Measurements from ENCODE around the gene KLK8. TPM values are rescaled to one million over a fixed set of nuclear protein-coding genes. Genes with fewer than 3 reads are reported as not detected.

KLK8 gene
- total RNA-seq, 1 experiment from 2014 or later: 128 TPM

DNA sequence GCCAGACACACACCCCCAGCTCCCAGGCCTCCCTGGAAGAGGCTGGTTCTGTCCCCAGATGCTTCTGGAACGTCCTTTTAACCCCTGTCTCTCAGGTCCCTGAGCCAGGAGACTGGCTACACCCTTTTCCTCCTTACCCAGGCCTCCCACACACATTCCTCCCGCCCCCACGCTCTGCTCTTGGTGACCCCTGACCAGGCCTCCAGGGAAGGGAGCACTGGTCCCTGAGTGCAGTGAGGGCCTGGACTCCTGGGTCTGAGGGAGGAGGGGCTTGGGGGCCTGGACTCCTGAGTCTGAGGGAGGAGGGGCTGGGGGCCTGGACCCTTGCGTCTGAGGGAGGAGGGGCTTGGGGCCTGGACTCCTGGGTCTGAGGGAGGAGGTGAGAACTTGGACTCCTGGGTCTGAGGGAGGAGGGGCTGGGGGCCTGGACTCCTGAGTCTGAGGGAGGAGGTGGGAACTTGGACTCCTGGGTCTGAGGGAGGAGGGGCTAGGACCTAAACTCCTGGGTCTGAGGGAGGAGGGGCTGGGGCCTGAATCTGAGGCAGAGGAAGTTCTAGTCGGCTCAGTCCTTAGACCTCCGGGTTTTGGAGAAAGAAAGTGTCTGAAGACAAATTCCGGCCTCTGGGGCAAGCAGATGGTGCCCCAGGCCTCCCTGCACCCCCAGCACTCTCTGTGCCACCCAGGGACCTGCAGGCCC lies 32.5 kb downstream of the KLK8 start:
- intact Hi-C loops (cut with micrococcal nuclease; ENCODE audit: unreplicated experiment): loop anchor here (1.0 to 2.0 kb wide), 6 partner anchors 16 to 128 kb away; partner anchors contain the start of genes KLK5 and KLK8
- Histone ChIP-seq H3K4me1 (replicated peaks; ENCODE audit: insufficient read depth) (peaks cover 74% of the 10 kb centered on the region), H3K4me3 (peak overlapping the region; percentile 76), H3K27me3 (ENCODE audit: insufficient read depth, low read depth) (no peaks in the 10 kb centered on the region), H3K36me3 (ENCODE audit: low read depth) (peaks cover 23% of the 10 kb centered on the region), H3K9me3 (ENCODE audit: insufficient read depth, low read depth) (no peaks in the 10 kb centered on the region), H4K20me1 (ENCODE audit: insufficient read depth) (no peaks in the 10 kb centered on the region; the same call in 1 of the 2 replicates), H3K27ac (peak overlapping the region; percentile 92), H3F3A (ENCODE audit: insufficient read depth, low read depth) (peaks cover 63% of the 10 kb centered on the region), H3K9me2 (ENCODE audit: insufficient read depth) (no peaks in the 10 kb centered on the region), H3K79me2 (ENCODE audit: low read depth) (peaks cover 58% of the 10 kb centered on the region), H2AFZ (peak overlapping the region; percentile 37; the same call in 1 of the 2 replicates), H3K4me2 (peak overlapping the region; percentile 89)
- peak; percentile 78 to 80 for DNase-seq
- ChIA-PET CTCF (interaction anchor here (0.6 kb wide), 1 partner anchor 14 kb away, joined by 5 read pairs; no protein-coding TSS in a partner anchor), POLR2A (ENCODE audit: unreplicated experiment) (interaction anchor here (0.5 to 2.2 kb wide), 6 partner anchors 14 to 48 kb away, joined by 3 to 22 read pairs (median 8); partner anchors contain the start of gene KLK8)
- no peak for TF ChIP-seq EZH2 (IDR thresholded peaks at IDR 0.05; ENCODE audit: low read depth)
- TF ChIP-seq, protein P1, sequence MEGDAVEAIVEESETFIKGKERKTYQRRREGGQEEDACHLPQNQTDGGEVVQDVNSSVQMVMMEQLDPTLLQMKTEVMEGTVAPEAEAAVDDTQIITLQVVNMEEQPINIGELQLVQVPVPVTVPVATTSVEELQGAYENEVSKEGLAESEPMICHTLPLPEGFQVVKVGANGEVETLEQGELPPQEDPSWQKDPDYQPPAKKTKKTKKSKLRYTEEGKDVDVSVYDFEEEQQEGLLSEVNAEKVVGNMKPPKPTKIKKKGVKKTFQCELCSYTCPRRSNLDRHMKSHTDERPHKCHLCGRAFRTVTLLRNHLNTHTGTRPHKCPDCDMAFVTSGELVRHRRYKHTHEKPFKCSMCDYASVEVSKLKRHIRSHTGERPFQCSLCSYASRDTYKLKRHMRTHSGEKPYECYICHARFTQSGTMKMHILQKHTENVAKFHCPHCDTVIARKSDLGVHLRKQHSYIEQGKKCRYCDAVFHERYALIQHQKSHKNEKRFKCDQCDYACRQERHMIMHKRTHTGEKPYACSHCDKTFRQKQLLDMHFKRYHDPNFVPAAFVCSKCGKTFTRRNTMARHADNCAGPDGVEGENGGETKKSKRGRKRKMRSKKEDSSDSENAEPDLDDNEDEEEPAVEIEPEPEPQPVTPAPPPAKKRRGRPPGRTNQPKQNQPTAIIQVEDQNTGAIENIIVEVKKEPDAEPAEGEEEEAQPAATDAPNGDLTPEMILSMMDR (conservative IDR thresholded peaks at IDR 0.05): no peak
- BruUV-seq (replicated peaks): no TSS peak

GRCh38 chr19:50967929-50968715 lies 33.3 kb downstream of the KLK8 start:
- TF ChIP-seq, protein P1 (conservative IDR thresholded peaks at IDR 0.05): peak; percentile 52; the same call in 1 of the 2 replicates
- no peak for TF ChIP-seq EZH2 (IDR thresholded peaks at IDR 0.05; ENCODE audit: low read depth)
- POLR2A ChIA-PET (ENCODE audit: unreplicated experiment): interaction anchor here (0.5 to 2.2 kb wide), 7 partner anchors 15 to 44 kb away, joined by 3 to 34 read pairs (median 12); partner anchors contain the start of gene KLK8
- H3K4me2 ChIP-seq: peak overlapping the region; percentile 89
- BruUV-seq (replicated peaks): TSS peak; percentile 9
- peak overlapping the region; percentile 37 for H2AFZ ChIP-seq
- no peaks in the 10 kb centered on the region for H3K9me2 ChIP-seq (ENCODE audit: insufficient read depth)
- intact Hi-C loops (cut with micrococcal nuclease; ENCODE audit: unreplicated experiment): loop anchor here (1.0 to 2.0 kb wide), 2 partner anchors 15 to 129 kb away; partner anchors contain the start of gene KLK5
- H3K4me1 ChIP-seq (replicated peaks; ENCODE audit: insufficient read depth): peaks cover 67% of the 10 kb centered on the region
- H3K27me3 ChIP-seq (ENCODE audit: insufficient read depth, low read depth): no peaks in the 10 kb centered on the region
- peak; percentile 47 to 70 for DNase-seq
- H3K79me2 ChIP-seq (ENCODE audit: low read depth): peaks cover 62% of the 10 kb centered on the region
- peaks cover 4% of the 10 kb centered on the region; the same call in 1 of the 2 replicates for H4K20me1 ChIP-seq (ENCODE audit: insufficient read depth)
- peak overlapping the region; percentile 92 for H3K27ac ChIP-seq
- no peaks in the 10 kb centered on the region for H3K9me3 ChIP-seq (ENCODE audit: insufficient read depth, low read depth)
- peaks cover 63% of the 10 kb centered on the region for H3F3A ChIP-seq (ENCODE audit: insufficient read depth, low read depth)
- H3K4me3 ChIP-seq: peak overlapping the region; percentile 76
- peaks cover 30% of the 10 kb centered on the region for H3K36me3 ChIP-seq (ENCODE audit: low read depth)
- CTCF ChIA-PET: interaction anchor here (0.5 to 1.1 kb wide), 3 partner anchors 48 to 240 kb away, joined by 3 read pairs; no protein-coding TSS in a partner anchor

DNA sequence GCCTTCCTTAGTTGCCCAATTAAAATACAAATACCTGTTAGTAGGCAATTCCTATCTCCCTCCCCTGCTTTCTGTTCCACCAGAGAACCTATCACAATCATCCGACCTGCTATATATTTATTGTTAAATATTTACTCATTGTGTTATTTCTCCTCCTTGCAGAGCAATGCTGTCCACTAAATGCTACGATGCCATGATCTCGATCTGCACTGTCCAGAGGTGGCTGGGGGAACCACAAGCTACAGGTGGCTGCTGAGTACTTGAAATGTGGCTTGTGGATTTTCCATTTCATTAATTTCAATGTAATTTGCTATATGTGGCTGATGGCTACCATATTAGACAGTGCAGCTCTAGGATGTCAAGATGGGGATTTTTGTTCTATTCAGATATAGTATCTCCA lies 37.1 kb downstream of the KLK8 start:
- H3K36me3 ChIP-seq (ENCODE audit: low read depth): peaks cover 49% of the 10 kb centered on the region
- H2AFZ ChIP-seq: no peak overlapping the region
- H3K4me1 ChIP-seq (replicated peaks; ENCODE audit: insufficient read depth): peaks cover 31% of the 10 kb centered on the region
- H3K79me2 ChIP-seq (ENCODE audit: low read depth): peaks cover 47% of the 10 kb centered on the region
- peaks cover 4% of the 10 kb centered on the region; the same call in 1 of the 2 replicates for H4K20me1 ChIP-seq (ENCODE audit: insufficient read depth)
- intact Hi-C loops (cut with micrococcal nuclease; ENCODE audit: unreplicated experiment): no loop called here
- BruUV-seq (replicated peaks): no TSS peak
- H3K9me2 ChIP-seq (ENCODE audit: insufficient read depth): no peaks in the 10 kb centered on the region
- no peaks in the 10 kb centered on the region for H3K9me3 ChIP-seq (ENCODE audit: insufficient read depth, low read depth)
- ChIA-PET POLR2A (ENCODE audit: unreplicated experiment) (no interaction called here), CTCF (no interaction called here)
- H3F3A ChIP-seq (ENCODE audit: insufficient read depth, low read depth): peaks cover 61% of the 10 kb centered on the region
- no peak overlapping the region for H3K27ac ChIP-seq
- TF ChIP-seq, protein P1 (conservative IDR thresholded peaks at IDR 0.05): no peak
- no peak for TF ChIP-seq EZH2 (IDR thresholded peaks at IDR 0.05; ENCODE audit: low read depth)
- 0 out of 2 replicates have a peak overlapping the region, but pooled peaks have one; percentile 5 for H3K4me2 ChIP-seq
- no peak overlapping the region for H3K4me3 ChIP-seq
- no peak for DNase-seq
- no peaks in the 10 kb centered on the region for H3K27me3 ChIP-seq (ENCODE audit: insufficient read depth, low read depth)
